T-cell (primary cell): ENCODE data around the gene SPRTN. TPM values are rescaled to one million over a fixed set of nuclear protein-coding genes. Genes with fewer than 3 reads are reported as not detected.

Experiments
- ATAC-seq, 4 experiments: fragments of 200-7000 bp in 3 of 4; fragments of 150-1000 bp in 1 of 4; cut with Tn5 transposase; replicated peaks in 1 of 4; 1 replicate in 3 of 4; 2 replicates in 1 of 4; pipeline ENCODE4 v1.10.0; 2021; ENCODE audit warnings: moderate library complexity in 3 of 4, mild to moderate bottlenecking in 2 of 4, moderate number of reproducible peaks in 1 of 4
- CTCF ChIA-PET, 2 donors: fragments of 300-600 bp; sonication (Branson Sonifier 250); formaldehyde crosslinking; loops; one replicate each; lab custom pipeline; 2022; ENCODE audit warnings: antibody characterized with exemption in 2 of 2; lab: Charles Lee
- POLR2A ChIA-PET, 2 donors: fragments of 300-600 bp; sonication (Branson Sonifier 250); formaldehyde crosslinking; loops; one replicate each; lab custom pipeline; 2022; ENCODE audit warnings: antibody characterized with exemption in 2 of 2; lab: Charles Lee
- DNase-seq, 35 experiments: peaks; one replicate each; pipeline versions ENCODE4 v3.0.0 to v3.0.0-alpha.2; 2013 to 2023
- H3K27ac ChIP-seq: one replicate; pipeline ENCODE4 v1.5.1; 2013; ENCODE audit warnings: low read length
- H3K27me3 ChIP-seq, 2 experiments: replicated peaks in 1 of 2; 1 replicate in 1 of 2; 2 replicates in 1 of 2; pipeline versions ENCODE4 v1.6.1 to v1.7.0; 2013; ENCODE audit warnings: low read length in 1 of 2, mixed read lengths in 1 of 2; ENCODE audit not compliant: control insufficient read depth in 2 of 2, insufficient read depth in 2 of 2; ENCODE audit errors: extremely low read depth in 1 of 2
- H3K36me3 ChIP-seq, 2 donors: 1 replicate in 1 of 2; 2 replicates in 1 of 2; pipeline versions ENCODE4 v1.6.1 to v1.7.0; 2013; ENCODE audit warnings: low read length in 1 of 2; ENCODE audit not compliant: control insufficient read depth in 2 of 2, insufficient read depth in 1 of 2; ENCODE audit errors: extremely low read depth in 1 of 2
- H3K4me1 ChIP-seq, 2 experiments: 1 replicate in 1 of 2; 2 replicates in 1 of 2; pipeline versions ENCODE4 v1.6.1 to v1.7.0; 2013; ENCODE audit warnings: low read length in 2 of 2, mixed read lengths in 1 of 2; ENCODE audit not compliant: insufficient read depth in 2 of 2, control insufficient read depth in 1 of 2; ENCODE audit errors: extremely low read depth in 1 of 2
- H3K4me3 ChIP-seq, 2 donors: 1 replicate in 1 of 2; 2 replicates in 1 of 2; pipeline versions ENCODE4 v1.5.1 to v1.7.0; 2013; ENCODE audit warnings: mild to moderate bottlenecking in 2 of 2, low read length in 1 of 2, moderate library complexity in 1 of 2; ENCODE audit not compliant: control insufficient read depth in 1 of 2; ENCODE audit errors: extremely low read depth in 1 of 2
- H3K9me3 ChIP-seq: 2 replicates; pipeline ENCODE4 v1.7.0; 2013
- H3K27ac Mint-ChIP-seq, 2 donors: one replicate each; pipeline ENCODE4 v1.8.0; 2020 to 2021; ENCODE audit warnings: mild to moderate bottlenecking in 2 of 2, mixed read lengths in 2 of 2
- H3K27me3 Mint-ChIP-seq, 2 donors: one replicate each; pipeline ENCODE4 v1.8.0; 2021 to 2022; ENCODE audit warnings: mixed read lengths in 2 of 2
- H3K36me3 Mint-ChIP-seq: one replicate; pipeline ENCODE4 v1.8.0; 2021; ENCODE audit warnings: mixed read lengths
- H3K4me1 Mint-ChIP-seq, 3 donors: one replicate each; pipeline ENCODE4 v1.8.0; 2020 to 2022; ENCODE audit warnings: mixed read lengths in 3 of 3, mild to moderate bottlenecking in 1 of 3
- H3K4me3 Mint-ChIP-seq, 3 donors: one replicate each; pipeline ENCODE4 v1.8.0; 2020 to 2022; ENCODE audit warnings: mild to moderate bottlenecking in 3 of 3, mixed read lengths in 3 of 3, moderate library complexity in 3 of 3
- H3K9me3 Mint-ChIP-seq, 3 donors: one replicate each; pipeline ENCODE4 v1.8.0; 2020 to 2022; ENCODE audit warnings: mixed read lengths in 3 of 3
- WGBS: methylation state at CpG from one replicate; pipeline ENCODE4 v1.1.5; 2013; ENCODE audit warnings: missing lambda C conversion rate; ENCODE audit not compliant: insufficient coverage; 5-methylcytosine and 5-hydroxymethylcytosine counted together
- total RNA-seq, 35 experiments: library from RNA in 6 of 35; stranded (reverse) in 6 of 35; fragments of 120-200 nt in 1 of 35; gene quantifications; one replicate each; pipeline versions ENCODE4 v1.2.1 to v1.2.4 and lab custom pipeline; 2013 to 2026

The SPRTN gene
- total RNA-seq, 5 donors from 2014 or later (not counting 1 experiment from before 2014, with no cell fraction given): 12.6 to 28.9 (median 18.2) TPM

GRCh38 chr1:231363624-231364023 lies 25.5 kb downstream of the SPRTN start:
- no peak overlapping the region for H3K27ac Mint-ChIP-seq
- ChIA-PET POLR2A (no interaction called here), CTCF (interaction anchor here in 1 of 2 donors (0.8 to 1.2 kb wide), 6 partner anchors 11 to 437 kb away, joined by 3 to 4 read pairs (median 3); partner anchors contain the start of genes EXOC8 and SPRTN)
- H3K4me1 ChIP-seq: no peaks in the 10 kb centered on the region
- peaks cover 23% of the 10 kb centered on the region for H3K36me3 Mint-ChIP-seq
- peaks cover 0 to 22% of the 10 kb centered on the region in 2 donors for H3K36me3 ChIP-seq
- WGBS: no CpG with 5 or more reads among the region's 1 CpG
- DNase-seq: no peak
- H3K27ac ChIP-seq: no peak overlapping the region
- no peak overlapping the region for H3K4me3 ChIP-seq
- ATAC-seq: no peak
- no peaks in the 10 kb centered on the region for H3K27me3 Mint-ChIP-seq
- H3K4me1 Mint-ChIP-seq: peaks cover 0 to 4% (median 0%) of the 10 kb centered on the region in 3 donors
- H3K9me3 Mint-ChIP-seq: no peaks in the 10 kb centered on the region
- H3K4me3 Mint-ChIP-seq: no peak overlapping the region
- no peaks in the 10 kb centered on the region for H3K9me3 ChIP-seq
- H3K27me3 ChIP-seq: no peaks in the 10 kb centered on the region

GRCh38 chr1:231364192-231364591 lies 26.1 kb downstream of the SPRTN start:
- Mint-ChIP-seq H3K4me1 (peaks cover 0 to 4% (median 0%) of the 10 kb centered on the region in 3 donors), H3K9me3 (no peaks in the 10 kb centered on the region), H3K36me3 (peaks cover 25% of the 10 kb centered on the region), H3K27me3 (no peaks in the 10 kb centered on the region), H3K4me3 (no peak overlapping the region), H3K27ac (peak overlapping the region in 1 of 2 donors; percentile 1)
- ChIA-PET CTCF (interaction anchor here in 1 of 2 donors (0.8 to 1.2 kb wide), 4 partner anchors 16 to 436 kb away, joined by 3 to 4 read pairs (median 3); partner anchors contain the start of genes EXOC8 and SPRTN), POLR2A (no interaction called here)
- Histone ChIP-seq H3K9me3 (no peaks in the 10 kb centered on the region), H3K27ac (no peak overlapping the region), H3K4me1 (no peaks in the 10 kb centered on the region), H3K4me3 (no peak overlapping the region), H3K27me3 (no peaks in the 10 kb centered on the region), H3K36me3 (peaks cover 0 to 27% of the 10 kb centered on the region in 2 donors)
- ATAC-seq (no peak), DNase-seq (no peak)
- WGBS: no CpG with 5 or more reads among the region's 5 CpGs

GRCh38 chr1:231369282-231369681 lies 31.2 kb downstream of the SPRTN start:
- no peak for DNase-seq
- no peak overlapping the region for H3K4me3 Mint-ChIP-seq
- ChIA-PET CTCF (no interaction called here), POLR2A (interaction anchor here in 1 of 2 donors (0.7 kb wide), 1 partner anchor 23 kb away, joined by 5 read pairs; no protein-coding TSS in a partner anchor)
- Histone ChIP-seq H3K4me1 (no peaks in the 10 kb centered on the region), H3K36me3 (peaks cover 0 to 36% of the 10 kb centered on the region in 2 donors), H3K27me3 (no peaks in the 10 kb centered on the region), H3K9me3 (no peaks in the 10 kb centered on the region), H3K27ac (no peak overlapping the region), H3K4me3 (no peak overlapping the region)
- H3K27me3 Mint-ChIP-seq: no peaks in the 10 kb centered on the region
- peaks cover 0 to 2% (median 1%) of the 10 kb centered on the region in 3 donors for H3K4me1 Mint-ChIP-seq
- 93% methylated on average over 2 of the region's 3 CpGs for WGBS
- ATAC-seq: no peak
- H3K9me3 Mint-ChIP-seq: no peaks in the 10 kb centered on the region
- H3K27ac Mint-ChIP-seq: peak overlapping the region in 1 of 2 donors; percentile 54
- H3K36me3 Mint-ChIP-seq: peaks cover 28% of the 10 kb centered on the region

- POLR2A ChIA-PET: no interaction called here
Measured at GRCh38 chr1:231372501-231372900, 34.4 kb downstream of the SPRTN start.

GRCh38 chr1:231374394-231374793 lies 36.3 kb downstream of the SPRTN start:
- H3K9me3 ChIP-seq: no peaks in the 10 kb centered on the region
- no peaks in the 10 kb centered on the region for H3K27me3 ChIP-seq
- peaks cover 0 to 7% of the 10 kb centered on the region in 2 donors for H3K36me3 ChIP-seq
- H3K27ac ChIP-seq: no peak overlapping the region
- peaks cover 29 to 34% (median 33%) of the 10 kb centered on the region in 3 donors for H3K4me1 Mint-ChIP-seq
- no peaks in the 10 kb centered on the region for H3K27me3 Mint-ChIP-seq
- ChIA-PET CTCF (no interaction called here), POLR2A (no interaction called here)
- H3K27ac Mint-ChIP-seq: no peak overlapping the region
- H3K4me3 ChIP-seq: no peak overlapping the region
- peaks cover 0 to 14% of the 10 kb centered on the region in 2 experiments for H3K4me1 ChIP-seq
- peaks cover 8% of the 10 kb centered on the region for H3K36me3 Mint-ChIP-seq
- no peaks in the 10 kb centered on the region for H3K9me3 Mint-ChIP-seq
- DNase-seq: no peak
- no peak overlapping the region for H3K4me3 Mint-ChIP-seq
- no peak for ATAC-seq
- WGBS: 100% methylated on average over 1 of the region's 4 CpGs

More at GRCh38 chr1:231372501-231372900, 34.4 kb downstream of the SPRTN start:
- no peak for ATAC-seq
- H3K4me3 Mint-ChIP-seq: no peak overlapping the region
- Histone ChIP-seq H3K36me3 (peaks cover 0 to 23% of the 10 kb centered on the region in 2 donors), H3K4me1 (peaks cover 0 to 8% of the 10 kb centered on the region in 2 experiments), H3K27me3 (no peaks in the 10 kb centered on the region), H3K9me3 (no peaks in the 10 kb centered on the region), H3K27ac (no peak overlapping the region), H3K4me3 (no peak overlapping the region)
- DNase-seq: no peak
- H3K27ac Mint-ChIP-seq: peak overlapping the region in 1 of 2 donors; percentile 25
- no peaks in the 10 kb centered on the region for H3K27me3 Mint-ChIP-seq
- H3K36me3 Mint-ChIP-seq: peaks cover 12% of the 10 kb centered on the region
- H3K9me3 Mint-ChIP-seq: no peaks in the 10 kb centered on the region
- CTCF ChIA-PET: interaction anchor here in 1 of 2 donors (1.2 kb wide), 1 partner anchor 8 kb away, joined by 3 read pairs; no protein-coding TSS in a partner anchor
- peaks cover 13 to 18% (median 14%) of the 10 kb centered on the region in 3 donors for H3K4me1 Mint-ChIP-seq

- ChIA-PET POLR2A (no interaction called here), CTCF (interaction anchor here in 1 of 2 donors (1.1 kb wide), 1 partner anchor 38 kb away, joined by 3 read pairs; the partner anchor contains the start of genes EXOC8 and SPRTN)
- 100% methylated on average over 1 of the region's 4 CpGs for WGBS
- Mint-ChIP-seq H3K36me3 (peaks cover 4% of the 10 kb centered on the region), H3K9me3 (no peaks in the 10 kb centered on the region), H3K4me1 (peaks cover 40 to 45% (median 44%) of the 10 kb centered on the region in 3 donors), H3K27me3 (no peaks in the 10 kb centered on the region), H3K27ac (no peak overlapping the region), H3K4me3 (no peak overlapping the region)
- H3K27me3 ChIP-seq: no peaks in the 10 kb centered on the region
- H3K4me3 ChIP-seq: no peak overlapping the region
- ATAC-seq (no peak), DNase-seq (no peak)
- peaks cover 0 to 3% of the 10 kb centered on the region in 2 donors for H3K36me3 ChIP-seq
- H3K9me3 ChIP-seq: no peaks in the 10 kb centered on the region
- no peak overlapping the region for H3K27ac ChIP-seq
- H3K4me1 ChIP-seq: peaks cover 0 to 14% of the 10 kb centered on the region in 2 experiments
Measured at GRCh38 chr1:231376101-231376500, 38.0 kb downstream of the SPRTN start.
